ENCODE data around the gene GALNT18. TPM values are rescaled to one million over a fixed set of nuclear protein-coding genes. Genes with fewer than 3 reads are reported as not detected.

Gene GALNT18
- total RNA-seq, 4 donors from 2014 or later = 4.7 to 20.4 (median 14.1) TPM

DNA sequence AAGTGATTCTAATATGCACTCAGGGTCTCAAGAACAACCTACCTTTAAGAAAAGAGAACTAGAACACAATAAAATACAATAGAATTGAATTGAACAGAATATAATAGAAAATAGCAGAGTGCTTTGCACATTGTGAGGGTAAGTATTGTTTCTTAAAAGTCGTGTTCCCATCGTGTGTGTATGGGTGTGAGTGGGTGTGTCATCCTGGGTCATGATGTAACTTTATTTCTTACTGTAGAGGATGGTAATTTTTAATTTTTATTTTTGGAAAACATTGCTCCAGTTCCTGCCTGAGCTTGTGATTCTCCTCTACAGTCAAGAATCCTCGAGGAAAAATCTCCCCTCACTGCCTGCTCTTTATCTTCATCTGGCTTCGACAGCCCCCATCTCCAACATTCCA is 193.1 kb downstream of the GALNT18 start:
- Histone ChIP-seq H3K36me3 (no peaks in the 10 kb centered on the region), H3K27ac (no peak overlapping the region)
- WGBS, 2 donors = 66 to 67% methylated on average over 4 of the region's 4 CpGs

DNA sequence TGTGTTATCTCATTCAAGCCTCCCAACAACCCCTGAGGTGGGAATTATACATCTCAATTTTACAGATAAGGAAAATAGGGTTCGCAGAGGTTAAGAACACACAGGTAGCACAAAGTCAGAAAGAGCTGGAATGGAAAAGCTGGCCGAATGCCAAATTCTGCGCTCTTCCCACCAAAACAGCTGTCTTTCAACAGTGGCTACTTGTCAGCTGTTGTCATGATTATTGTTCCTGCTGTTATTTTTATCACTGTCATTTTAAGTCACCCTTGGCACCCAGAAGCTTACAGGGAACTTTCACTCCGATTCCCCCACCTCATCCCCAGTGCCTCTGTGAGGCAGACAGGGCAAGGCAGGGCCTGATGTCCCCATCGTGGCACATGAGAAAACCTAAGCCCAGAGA is 194.3 kb downstream of the GALNT18 start:
- no peak for DNase-seq
- TF ChIP-seq POLR2A (IDR thresholded peaks at IDR 0.05) = no peak
- TF ChIP-seq, protein P1, sequence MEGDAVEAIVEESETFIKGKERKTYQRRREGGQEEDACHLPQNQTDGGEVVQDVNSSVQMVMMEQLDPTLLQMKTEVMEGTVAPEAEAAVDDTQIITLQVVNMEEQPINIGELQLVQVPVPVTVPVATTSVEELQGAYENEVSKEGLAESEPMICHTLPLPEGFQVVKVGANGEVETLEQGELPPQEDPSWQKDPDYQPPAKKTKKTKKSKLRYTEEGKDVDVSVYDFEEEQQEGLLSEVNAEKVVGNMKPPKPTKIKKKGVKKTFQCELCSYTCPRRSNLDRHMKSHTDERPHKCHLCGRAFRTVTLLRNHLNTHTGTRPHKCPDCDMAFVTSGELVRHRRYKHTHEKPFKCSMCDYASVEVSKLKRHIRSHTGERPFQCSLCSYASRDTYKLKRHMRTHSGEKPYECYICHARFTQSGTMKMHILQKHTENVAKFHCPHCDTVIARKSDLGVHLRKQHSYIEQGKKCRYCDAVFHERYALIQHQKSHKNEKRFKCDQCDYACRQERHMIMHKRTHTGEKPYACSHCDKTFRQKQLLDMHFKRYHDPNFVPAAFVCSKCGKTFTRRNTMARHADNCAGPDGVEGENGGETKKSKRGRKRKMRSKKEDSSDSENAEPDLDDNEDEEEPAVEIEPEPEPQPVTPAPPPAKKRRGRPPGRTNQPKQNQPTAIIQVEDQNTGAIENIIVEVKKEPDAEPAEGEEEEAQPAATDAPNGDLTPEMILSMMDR (IDR thresholded peaks at IDR 0.05) = no peak
- no peaks in the 10 kb centered on the region for H3K9me3 ChIP-seq
- no peaks in the 10 kb centered on the region for H3K36me3 ChIP-seq
- intact Hi-C loops (cut with DNase I) = no loop called here
- no peak overlapping the region for H3K4me3 ChIP-seq
- 45 to 68% methylated on average over 4 to 5 of the region's 5 CpGs for WGBS, 2 donors
- peak overlapping the region in 3 of 4 donors; percentile 30 to 44 (median 40) for H3K27ac ChIP-seq
- H3K27me3 ChIP-seq = peaks cover 0 to 5% (median 0%) of the 10 kb centered on the region in 4 donors
- peaks cover 10 to 33% (median 19%) of the 10 kb centered on the region in 3 donors for H3K4me1 ChIP-seq

More for the DNA sequence above, 193.1 kb downstream of the GALNT18 start:
- TF ChIP-seq, protein P1 (IDR thresholded peaks at IDR 0.05) = no peak
- TF ChIP-seq POLR2A (IDR thresholded peaks at IDR 0.05) = no peak
- no peak for DNase-seq
- peaks cover 0 to 5% (median 0%) of the 10 kb centered on the region in 4 donors for H3K27me3 ChIP-seq
- intact Hi-C loops (cut with DNase I) = no loop called here
- H3K4me3 ChIP-seq = no peak overlapping the region
- H3K9me3 ChIP-seq = no peaks in the 10 kb centered on the region
- peaks cover 5 to 36% (median 16%) of the 10 kb centered on the region in 3 donors for H3K4me1 ChIP-seq

DNA sequence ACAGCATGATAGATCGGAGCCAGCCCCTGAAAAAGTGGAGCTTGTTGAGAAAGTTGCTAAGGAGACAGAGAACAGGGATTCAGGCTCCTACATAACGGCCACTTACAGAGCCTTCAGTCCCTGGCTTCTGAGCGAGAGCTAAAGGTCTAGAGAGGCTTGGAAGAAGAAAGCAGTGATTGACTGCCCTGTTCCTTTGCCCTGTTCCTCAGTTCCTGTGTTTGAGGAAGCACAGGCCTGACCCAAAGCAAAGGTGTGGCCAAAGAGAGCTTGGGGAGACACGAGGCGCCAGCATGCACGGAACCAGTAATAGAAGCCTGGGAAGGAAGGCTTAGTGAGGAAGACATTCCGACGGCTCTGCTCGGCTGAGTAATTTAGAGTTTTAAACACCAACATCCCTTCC is 194.7 kb downstream of the GALNT18 start:
- 41 to 72% methylated on average over 8 to 9 of the region's 9 CpGs for WGBS, 2 donors
- TF ChIP-seq, protein P1 (IDR thresholded peaks at IDR 0.05) = no peak
- no peak for TF ChIP-seq POLR2A (IDR thresholded peaks at IDR 0.05)
- H3K27me3 ChIP-seq = peaks cover 0 to 5% (median 0%) of the 10 kb centered on the region in 4 donors
- no peaks in the 10 kb centered on the region for H3K36me3 ChIP-seq
- peaks cover 10 to 37% (median 23%) of the 10 kb centered on the region in 3 donors for H3K4me1 ChIP-seq
- intact Hi-C loops (cut with DNase I) = no loop called here
- no peak overlapping the region for H3K4me3 ChIP-seq
- H3K9me3 ChIP-seq = no peaks in the 10 kb centered on the region
- no peak for DNase-seq
- H3K27ac ChIP-seq = peak overlapping the region in 3 of 4 donors; percentile 30 to 44 (median 40)

DNA sequence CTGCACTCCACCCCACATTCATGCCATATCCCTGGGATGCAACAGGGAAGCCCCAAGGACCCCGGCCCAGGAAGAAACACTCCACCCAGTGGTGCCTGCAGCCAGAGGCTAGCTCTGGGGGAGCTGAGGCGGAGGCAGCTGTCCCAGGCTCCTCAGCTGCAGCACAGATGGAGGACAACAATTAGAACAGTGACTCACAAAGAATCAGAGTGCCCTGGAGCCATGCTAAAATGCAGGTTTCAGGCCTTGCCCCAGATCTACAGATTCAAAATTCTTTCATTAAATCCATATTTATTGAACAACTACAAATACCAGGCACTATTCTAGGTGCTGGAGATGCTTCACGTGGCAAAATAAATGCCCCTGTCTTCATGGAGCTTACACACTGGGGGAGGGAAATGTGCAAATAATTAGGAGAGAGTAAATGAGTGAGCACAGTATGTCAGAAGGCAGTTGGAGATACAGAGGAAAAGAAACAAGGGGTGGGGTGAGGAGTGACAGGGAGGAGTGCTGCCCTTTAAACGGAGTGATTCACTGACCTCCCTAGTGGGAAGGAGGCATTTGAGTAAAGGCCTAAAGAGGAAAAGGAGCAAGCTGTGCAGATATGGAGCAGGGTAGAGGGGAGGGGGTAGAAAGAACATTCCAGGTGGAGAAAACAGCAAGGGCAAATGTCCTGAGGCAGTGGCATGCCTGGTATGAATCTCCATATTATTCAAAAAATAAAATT is 195.4 kb downstream of the GALNT18 start:
- intact Hi-C loops (cut with DNase I) = no loop called here
- TF ChIP-seq, protein P1 (IDR thresholded peaks at IDR 0.05) = no peak
- TF ChIP-seq POLR2A (IDR thresholded peaks at IDR 0.05) = no peak
- WGBS, 2 donors = 40 to 47% methylated on average over 2 of the region's 4 CpGs
- Histone ChIP-seq H3K27me3 (peaks cover 0 to 5% (median 0%) of the 10 kb centered on the region in 4 donors), H3K4me1 (peaks cover 10 to 45% (median 29%) of the 10 kb centered on the region in 3 donors), H3K27ac (peak overlapping the region in 2 of 4 donors; percentile 40 to 44), H3K9me3 (no peaks in the 10 kb centered on the region), H3K4me3 (no peak overlapping the region), H3K36me3 (no peaks in the 10 kb centered on the region)
- DNase-seq = no peak

DNA sequence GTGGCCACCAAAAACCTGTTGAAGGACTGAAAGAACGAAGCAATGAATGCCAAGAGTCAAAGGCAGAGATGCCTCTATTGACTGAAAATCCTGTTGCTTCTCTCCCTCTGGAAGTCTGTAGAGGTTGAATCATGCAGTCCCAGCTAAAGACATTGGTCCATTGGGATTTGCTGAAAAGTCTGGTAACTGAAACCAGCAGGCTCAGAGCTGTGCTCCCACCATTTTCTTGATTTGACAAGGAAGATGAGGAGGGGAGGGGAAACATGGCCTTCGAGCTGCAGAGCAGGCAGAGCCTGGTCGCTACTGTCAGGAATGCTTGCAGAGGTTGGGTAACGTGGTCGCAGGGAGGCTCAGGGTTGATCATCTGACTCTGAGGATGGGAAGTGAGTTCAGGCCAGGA is 196.0 kb downstream of the GALNT18 start:
- DNase-seq = no peak
- no peaks in the 10 kb centered on the region for H3K9me3 ChIP-seq
- peaks cover 0 to 5% (median 0%) of the 10 kb centered on the region in 4 donors for H3K27me3 ChIP-seq
- TF ChIP-seq, protein P1 (IDR thresholded peaks at IDR 0.05) = no peak
- TF ChIP-seq POLR2A (IDR thresholded peaks at IDR 0.05) = no peak
- H3K27ac ChIP-seq = no peak overlapping the region
- peaks cover 10 to 51% (median 29%) of the 10 kb centered on the region in 3 donors for H3K4me1 ChIP-seq
- intact Hi-C loops (cut with DNase I) = no loop called here
- 81 to 90% methylated on average over 1 to 5 of the region's 5 CpGs for WGBS, 2 donors
- no peaks in the 10 kb centered on the region for H3K36me3 ChIP-seq
- no peak overlapping the region for H3K4me3 ChIP-seq
